Heart left ventricle (tissue), 13 donors: ENCODE measurements around the gene TM9SF1.

Experiments used
- POLR2A ChIP-seq, 2 donors: fragments of 450-650 bp; IDR thresholded peaks; one replicate each; pipeline ENCODE4 v1.6.1; 2017; ENCODE audit warnings: antibody characterized with exemption in 2 of 2, mild to moderate bottlenecking in 2 of 2, moderate library complexity in 2 of 2
- TF ChIP-seq, protein P1 (sequence below), 12 donors: fragments of 200-600 bp; sonication (generic) in 4 of 12; IDR thresholded peaks; one replicate each; pipeline versions ENCODE4 v1.5.0 to v1.8.0; 2018 to 2022; ENCODE audit warnings: antibody characterized with exemption in 12 of 12, mild to moderate bottlenecking in 5 of 12
- donor health status: ischemic (EF 13 %, LVEDD 7.1; RV severe dilation, severe dysfunction).
- donor health status: DM: no; HTN: yes; CAD: no.
- donor health status: DM: no; HTN: no; CAD: no.
- donor health status: ischemic (EF 25% LVEDD 6.9; RV normal size, moderate dysfunction).
- donor health status: ischemic (EF 25% LVEDD 5.7; RV mildly dilated, moderate dysfunction).
- donor health status: ischemic (EF 35%, LVEDD 5.7; RV mildly dilated, moderate dysfunction).
- donor health status: nonischemic (EF 11% LVEDD 7.7; RV severe dilation, severe dysfunction).
- donor health status: DM: yes; HTN: yes; CAD: no.
- donor health status: PGD.
- donor health status: ischemic (EF 29% LVEDD 5.4; RV normal size, mild dysfunction).
- donor health status: nonischemic (EF 23%, LVEDD 6.1; RV moderate dilation, normal function).

DNA sequence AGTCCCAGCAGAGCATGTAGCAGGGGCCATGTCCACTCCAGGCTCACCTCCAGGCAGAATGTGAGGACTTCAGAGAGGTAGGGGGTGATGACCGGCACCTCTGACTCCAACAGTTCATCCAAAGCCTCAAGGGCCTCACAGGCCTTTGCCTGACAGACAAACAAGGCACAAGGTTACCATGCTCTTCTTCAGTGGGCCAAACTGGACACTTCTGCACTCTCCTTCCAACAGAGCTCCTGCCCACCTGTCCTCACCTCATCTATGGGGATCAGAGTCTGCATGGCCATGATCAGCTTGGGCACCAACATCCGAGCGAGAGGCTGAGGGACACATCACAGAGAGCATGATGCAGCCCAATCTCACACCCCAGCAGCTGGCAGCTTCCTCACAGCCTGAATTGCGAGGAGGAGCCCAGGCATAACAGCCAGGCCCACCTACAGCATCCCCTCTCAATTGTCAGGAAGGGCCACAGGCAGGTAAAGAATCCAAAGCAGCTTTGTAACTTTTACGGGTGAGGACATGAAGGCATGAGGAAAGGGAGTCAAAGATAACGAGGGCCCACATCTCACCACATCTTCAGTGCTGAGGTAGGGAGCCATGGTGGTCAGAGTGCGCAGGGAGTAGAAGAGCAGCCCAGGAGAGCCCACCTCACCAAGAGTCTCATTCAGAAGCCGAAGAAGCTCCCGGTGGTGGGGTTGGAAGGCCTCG, 8.3 kb downstream of the TM9SF1 start:
- TF ChIP-seq, protein P1, sequence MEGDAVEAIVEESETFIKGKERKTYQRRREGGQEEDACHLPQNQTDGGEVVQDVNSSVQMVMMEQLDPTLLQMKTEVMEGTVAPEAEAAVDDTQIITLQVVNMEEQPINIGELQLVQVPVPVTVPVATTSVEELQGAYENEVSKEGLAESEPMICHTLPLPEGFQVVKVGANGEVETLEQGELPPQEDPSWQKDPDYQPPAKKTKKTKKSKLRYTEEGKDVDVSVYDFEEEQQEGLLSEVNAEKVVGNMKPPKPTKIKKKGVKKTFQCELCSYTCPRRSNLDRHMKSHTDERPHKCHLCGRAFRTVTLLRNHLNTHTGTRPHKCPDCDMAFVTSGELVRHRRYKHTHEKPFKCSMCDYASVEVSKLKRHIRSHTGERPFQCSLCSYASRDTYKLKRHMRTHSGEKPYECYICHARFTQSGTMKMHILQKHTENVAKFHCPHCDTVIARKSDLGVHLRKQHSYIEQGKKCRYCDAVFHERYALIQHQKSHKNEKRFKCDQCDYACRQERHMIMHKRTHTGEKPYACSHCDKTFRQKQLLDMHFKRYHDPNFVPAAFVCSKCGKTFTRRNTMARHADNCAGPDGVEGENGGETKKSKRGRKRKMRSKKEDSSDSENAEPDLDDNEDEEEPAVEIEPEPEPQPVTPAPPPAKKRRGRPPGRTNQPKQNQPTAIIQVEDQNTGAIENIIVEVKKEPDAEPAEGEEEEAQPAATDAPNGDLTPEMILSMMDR (IDR thresholded peaks at IDR 0.05) = no peak
- TF ChIP-seq POLR2A (IDR thresholded peaks at IDR 0.05) = no peak
